SH-SY5Y (cell line): Measurements from ENCODE around the gene FMO1.

Experiments used
- GATA2 ChIP-seq: IDR thresholded peaks from 2 replicates; pipeline ENCODE4 v1.6.1; 2011; ENCODE audit warnings: mild to moderate bottlenecking, low read depth, low read length
- GATA3 ChIP-seq: IDR thresholded peaks from 2 replicates; pipeline ENCODE4 v1.6.1; 2011; ENCODE audit warnings: low read depth, mild to moderate bottlenecking, low read length, moderate library complexity

Gene FMO1

DNA sequence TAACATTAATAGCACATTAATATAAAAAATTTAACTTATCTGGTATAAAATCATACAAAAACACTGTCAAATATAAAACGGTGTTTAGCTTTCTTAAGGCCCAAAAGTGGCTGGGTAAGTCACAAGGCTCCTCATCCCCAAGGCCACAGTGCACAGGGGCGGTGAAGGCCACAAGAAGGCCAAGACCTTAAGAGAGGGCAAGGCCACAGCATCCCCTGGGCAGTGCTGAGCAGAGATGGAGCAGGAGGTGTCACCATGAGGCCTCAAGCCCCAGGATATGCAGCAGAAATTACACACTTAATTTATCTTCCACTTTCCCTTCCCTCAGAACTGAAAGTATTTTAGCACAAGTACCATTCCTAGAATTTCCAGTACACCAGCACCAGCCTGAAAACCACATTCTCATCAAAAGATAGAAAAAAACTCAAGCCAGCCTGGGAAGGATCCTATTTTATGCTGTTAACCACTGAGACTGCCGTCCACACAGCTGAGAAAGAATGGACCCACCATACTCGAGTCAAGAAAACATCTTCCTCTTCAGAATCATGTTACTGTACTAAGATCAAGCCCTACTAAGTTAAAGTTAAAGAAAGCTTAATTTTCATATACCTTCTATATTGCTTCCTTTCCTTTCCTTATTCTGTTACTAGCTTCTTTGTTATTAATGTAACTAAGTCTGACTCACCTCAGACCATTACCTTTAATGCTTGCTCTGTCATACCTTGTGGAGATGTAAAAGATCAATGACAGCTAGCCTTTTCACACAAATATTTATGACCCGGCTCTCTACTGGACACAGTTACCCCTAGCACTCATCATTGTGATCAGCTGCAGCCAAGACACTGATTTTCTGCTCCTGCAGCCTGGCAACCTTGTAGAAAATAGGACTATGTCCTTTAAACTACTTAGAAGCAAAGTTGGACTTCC is 26.4 kb upstream of the FMO1 start:
- TF ChIP-seq GATA2 = no peak
- no peak for TF ChIP-seq GATA3

- TF ChIP-seq GATA2 = no peak
- TF ChIP-seq GATA3 = no peak
Observed at GRCh38 chr1:171222936-171223335, 25.4 kb upstream of the FMO1 start.

GRCh38 chr1:171226747-171227370 is 21.4 kb upstream of the FMO1 start:
- no peak for TF ChIP-seq GATA3
- TF ChIP-seq GATA2 = no peak

GRCh38 chr1:171231326-171231725 is 17.0 kb upstream of the FMO1 start:
- TF ChIP-seq GATA3 (no peak), GATA2 (no peak)

- TF ChIP-seq GATA3 (no peak), GATA2 (no peak)
Observed at GRCh38 chr1:171233183-171233582, 15.1 kb upstream of the FMO1 start.

DNA sequence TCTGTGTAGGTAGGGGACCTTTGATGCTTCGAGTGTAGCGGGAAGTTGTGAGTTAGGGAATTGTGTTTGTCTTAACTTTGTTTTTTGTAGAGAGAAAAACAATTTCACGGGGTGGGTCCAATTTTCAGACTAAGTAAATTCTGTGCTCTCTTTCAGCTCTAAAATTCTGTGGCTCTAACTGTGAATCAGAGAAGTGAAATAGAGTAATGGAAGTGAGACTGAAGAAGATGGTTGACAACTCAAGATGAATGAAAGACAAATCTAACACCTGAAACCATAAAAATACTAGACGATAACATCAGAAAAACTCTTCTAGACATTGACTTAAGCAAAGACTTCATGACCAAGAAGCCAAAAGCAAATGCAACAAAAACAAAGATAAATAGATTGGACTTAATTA is 4.4 kb upstream of the FMO1 start:
- TF ChIP-seq GATA3 = no peak
- no peak for TF ChIP-seq GATA2

- TF ChIP-seq GATA2 (no peak), GATA3 (no peak)
Observed at GRCh38 chr1:171245458-171246064, 2.7 kb upstream of the FMO1 start.

DNA sequence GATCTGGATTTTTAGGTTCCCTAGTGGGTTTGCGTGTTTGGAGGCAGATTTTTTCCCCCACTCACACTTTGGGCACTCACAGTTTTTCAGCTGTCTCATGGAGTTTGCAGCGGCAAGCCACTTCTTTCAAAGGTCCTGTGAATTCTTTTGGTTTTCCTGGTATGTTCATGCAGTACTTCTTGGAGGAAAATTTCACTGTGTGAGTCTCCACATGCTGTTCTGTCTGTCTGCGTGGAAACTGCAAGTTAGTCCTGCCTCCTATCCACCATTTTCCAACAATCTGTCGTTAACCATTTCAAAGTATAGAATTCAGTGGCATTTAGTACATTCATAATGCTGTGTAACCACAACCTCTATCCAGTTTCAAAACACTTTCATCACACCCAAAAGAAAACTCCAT is 793 bp upstream of the FMO1 start:
- no peak for TF ChIP-seq GATA3
- TF ChIP-seq GATA2 = no peak

DNA sequence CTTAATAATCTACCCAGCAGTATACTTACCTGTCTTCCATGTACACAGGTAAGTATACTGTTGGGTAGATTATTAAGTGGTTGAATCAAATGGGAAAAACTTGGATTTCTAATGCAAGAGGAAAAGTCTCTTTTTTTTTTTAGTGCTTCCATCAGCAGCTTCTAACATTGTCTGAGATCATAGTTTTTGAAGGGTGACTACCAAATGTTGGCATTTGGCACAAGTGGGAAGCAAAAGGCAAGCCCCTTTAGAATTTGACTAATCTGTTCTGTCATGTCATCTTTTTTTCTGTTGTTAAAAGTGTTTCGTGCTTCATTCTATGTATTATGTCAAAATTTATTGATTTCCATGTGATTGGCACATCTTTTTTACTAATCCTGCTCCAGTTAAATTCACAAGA is 547 bp downstream of the FMO1 start:
- TF ChIP-seq GATA3 (no peak), GATA2 (no peak)

DNA sequence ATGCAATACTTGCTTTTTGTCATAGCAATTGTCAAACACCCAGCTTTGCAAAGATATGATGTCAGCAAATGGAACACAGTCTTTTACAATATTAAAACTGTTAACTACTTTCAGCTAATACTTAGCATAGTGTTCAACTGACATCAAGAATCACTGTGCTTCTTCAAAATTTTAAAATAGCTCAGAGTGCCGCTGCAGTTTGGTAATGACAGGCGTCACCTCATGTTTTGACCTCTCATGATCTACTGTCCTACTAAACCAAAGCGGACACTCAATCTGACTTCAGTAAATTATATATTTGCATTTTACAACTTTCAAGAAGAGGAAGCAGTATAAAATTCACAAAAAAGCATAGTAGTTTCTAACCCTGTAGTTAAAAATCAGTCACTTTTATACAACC is 2.0 kb downstream of the FMO1 start:
- TF ChIP-seq GATA2 (no peak), GATA3 (no peak)

DNA sequence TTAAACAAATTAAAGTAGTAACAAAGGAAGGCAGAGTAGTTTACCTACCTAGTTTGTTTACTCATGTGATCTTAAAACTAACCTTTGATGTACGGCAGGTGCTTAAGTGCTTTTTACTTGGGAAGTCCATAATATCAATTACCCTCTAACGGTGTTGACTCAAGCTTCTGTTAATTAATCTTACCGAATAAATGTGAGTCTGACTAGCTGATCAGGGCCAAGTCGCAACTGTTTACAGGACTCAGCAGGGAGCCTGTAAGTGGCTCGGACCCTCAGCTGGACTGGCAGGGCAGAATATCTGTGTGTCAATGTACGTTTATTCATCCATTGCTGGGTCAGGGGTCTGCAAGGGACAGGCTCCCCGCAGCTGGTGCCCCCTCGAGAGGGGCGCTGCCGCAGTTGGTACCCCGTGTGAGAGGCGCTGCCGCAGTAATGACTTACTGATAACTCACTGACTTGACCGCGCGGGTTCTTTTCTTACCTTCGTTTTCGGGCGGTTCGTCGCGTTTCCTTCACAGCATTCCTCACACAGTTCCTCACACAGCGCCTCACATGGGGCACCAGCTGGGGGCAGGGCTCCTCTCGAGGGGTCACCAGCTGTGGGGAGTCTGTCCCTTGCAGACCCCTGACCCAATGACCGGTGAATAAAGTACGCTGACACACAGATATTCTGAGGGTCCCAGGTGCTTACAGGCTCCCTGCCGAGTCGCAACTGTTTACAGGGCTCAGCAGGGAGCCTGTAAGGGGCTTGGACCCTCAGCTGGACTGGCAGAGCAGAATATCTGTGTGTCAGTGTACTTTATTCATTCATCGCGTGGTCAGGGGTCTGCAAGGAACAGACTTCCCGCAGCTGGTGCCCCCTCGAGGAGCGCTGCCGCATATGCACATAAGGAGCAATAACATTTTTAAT is 3.0 kb downstream of the FMO1 start:
- no peak for TF ChIP-seq GATA3
- no peak for TF ChIP-seq GATA2

DNA sequence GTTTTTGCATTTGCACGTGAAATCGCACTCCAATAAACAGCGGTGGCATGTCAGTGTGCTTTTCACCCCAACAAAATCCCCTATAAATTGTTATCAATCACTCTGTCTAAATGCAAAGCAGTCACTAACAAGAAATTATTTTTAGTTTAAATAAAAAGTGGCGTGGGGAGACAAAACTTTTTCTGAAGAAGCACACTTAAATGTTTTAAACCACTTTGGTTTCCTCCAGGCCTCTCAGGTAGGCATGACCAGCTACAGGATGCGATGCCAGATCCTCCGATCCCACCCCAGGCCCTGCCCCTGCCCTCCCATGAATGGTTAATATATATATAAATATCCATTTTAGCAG is 3.6 kb downstream of the FMO1 start:
- TF ChIP-seq GATA2 (no peak), GATA3 (no peak)

DNA sequence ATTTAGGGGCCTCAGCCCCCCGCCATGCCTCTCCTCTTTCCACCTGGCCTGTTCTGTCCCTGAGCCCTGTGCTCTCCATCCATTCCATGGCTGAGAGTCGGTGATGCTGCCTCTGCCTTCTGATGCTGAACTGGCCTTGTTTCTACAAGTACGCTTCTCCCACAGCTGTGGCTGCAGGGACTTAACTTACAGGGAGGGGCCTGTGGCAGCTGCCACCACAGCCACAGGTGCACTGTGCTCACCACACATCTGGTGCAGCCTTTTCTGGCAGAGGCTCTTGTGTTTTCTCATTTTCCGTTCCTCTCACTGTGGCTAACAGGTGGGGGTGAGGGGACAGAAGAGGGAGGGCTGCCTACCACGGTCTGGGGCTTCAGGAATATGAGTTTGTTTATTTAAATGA is 4.2 kb downstream of the FMO1 start:
- no peak for TF ChIP-seq GATA3
- no peak for TF ChIP-seq GATA2

- TF ChIP-seq GATA2 (no peak), GATA3 (no peak)
Observed at GRCh38 chr1:171254859-171255258, 6.6 kb downstream of the FMO1 start.
